ENCODE results near the gene SPHK1.

Gene SPHK1

GRCh38 chr17:76422406-76422805 is 38.0 kb downstream of the SPHK1 start:
- in situ Hi-C loops (cut with MboI; ENCODE audit: low sequenced_read_pairs), result loop anchor here (25.0 kb wide), 1 partner anchor 90 kb away; the partner anchor contains the start of gene RHBDF2

GRCh38 chr17:76422860-76423259 is 38.5 kb downstream of the SPHK1 start:
- in situ Hi-C loops (cut with MboI; ENCODE audit: low sequenced_read_pairs), result loop anchor here (25.0 kb wide), 1 partner anchor 89 kb away; the partner anchor contains the start of gene RHBDF2

- in situ Hi-C loops (cut with MboI; ENCODE audit: low sequenced_read_pairs), result no loop called here
These were observed 42.4 kb downstream of the SPHK1 start for GRCh38 chr17:76426853-76427252.

GRCh38 chr17:76427501-76428231 is 43.3 kb downstream of the SPHK1 start:
- in situ Hi-C loops (cut with MboI; ENCODE audit: low sequenced_read_pairs), result no loop called here

- in situ Hi-C loops (cut with MboI; ENCODE audit: low sequenced_read_pairs), result no loop called here
These were observed 44.1 kb downstream of the SPHK1 start for GRCh38 chr17:76428511-76428910.

- in situ Hi-C loops (cut with MboI; ENCODE audit: low sequenced_read_pairs), result no loop called here
These were observed 47.1 kb downstream of the SPHK1 start for GRCh38 chr17:76431509-76431908.

- in situ Hi-C loops (cut with MboI; ENCODE audit: low sequenced_read_pairs), result no loop called here
These were observed 47.6 kb downstream of the SPHK1 start for GRCh38 chr17:76432004-76432403.

- in situ Hi-C loops (cut with MboI; ENCODE audit: low sequenced_read_pairs), result no loop called here
These were observed 48.4 kb downstream of the SPHK1 start for GRCh38 chr17:76432712-76433336.

- in situ Hi-C loops (cut with MboI; ENCODE audit: low sequenced_read_pairs), result no loop called here
These were observed 49.3 kb downstream of the SPHK1 start for GRCh38 chr17:76433693-76434092.

- in situ Hi-C loops (cut with MboI; ENCODE audit: low sequenced_read_pairs), result no loop called here
These were observed 50.5 kb downstream of the SPHK1 start for GRCh38 chr17:76434870-76435269.

- in situ Hi-C loops (cut with MboI; ENCODE audit: low sequenced_read_pairs), result no loop called here
These were observed 51.3 kb downstream of the SPHK1 start for GRCh38 chr17:76435751-76436150.

Measured in HL-60/S4 (cell line).